SU-DHL-6 (cell line): Measurements from ENCODE around the gene TGM2.

Experiments used
- H2AFZ ChIP-seq: fragments of 200-600 bp; sonication (generic); 2 replicates; pipeline ENCODE4 v1.6.1; 2014; ENCODE audit warnings: low read depth, mild to moderate bottlenecking, moderate library complexity, mixed read lengths, antibody characterized with exemption, low read length; ENCODE audit not compliant: severe bottlenecking
- H3F3A ChIP-seq: fragments of 200-600 bp; shearing (Covaris generic); 2 replicates; pipeline ENCODE4 v1.6.0; 2016; ENCODE audit warnings: antibody characterized with exemption, mild to moderate bottlenecking; ENCODE audit not compliant: insufficient read depth
- H3K27ac ChIP-seq: fragments of 200-600 bp; sonication (generic); 2 replicates; pipeline ENCODE4 v1.5.1; 2016; ENCODE audit warnings: low read depth, mild to moderate bottlenecking, low read length, moderate library complexity, mixed read lengths
- H3K27me3 ChIP-seq: fragments of 200-600 bp; sonication (generic), shearing (Covaris generic); 2 replicates; pipeline ENCODE4 v1.6.0; 2014; ENCODE audit warnings: mild to moderate bottlenecking, low read length
- H3K36me3 ChIP-seq: fragments of 200-600 bp; sonication (generic); 2 replicates; pipeline ENCODE4 v1.6.1; 2014; ENCODE audit warnings: mild to moderate bottlenecking, low read length, mixed read lengths
- H3K4me2 ChIP-seq: fragments of 300-600, 200-600 bp; shearing (Covaris generic), sonication (generic); 2 replicates; pipeline ENCODE4 v1.6.0; 2014; ENCODE audit warnings: low read length, low read depth, mild to moderate bottlenecking; ENCODE audit not compliant: poor library complexity, severe bottlenecking
- H3K4me3 ChIP-seq: fragments of 200-600 bp; sonication (generic); 2 replicates; pipeline ENCODE4 v1.5.1; 2014; ENCODE audit warnings: antibody characterized with exemption, low read length, mild to moderate bottlenecking, mixed read lengths; ENCODE audit not compliant: insufficient read depth, poor library complexity, severe bottlenecking
- H3K79me2 ChIP-seq: fragments of 200-600 bp; sonication (generic); 2 replicates; pipeline ENCODE4 v1.6.1; 2014; ENCODE audit warnings: mild to moderate bottlenecking, low read length, moderate library complexity; ENCODE audit not compliant: insufficient read depth
- H3K9ac ChIP-seq: fragments of 200-600 bp; sonication (generic); 2 replicates; pipeline ENCODE4 v1.7.0; 2014; ENCODE audit warnings: mild to moderate bottlenecking, low read length
- H3K9me2 ChIP-seq: fragments of 200-600 bp; sonication (generic); replicated peaks from 2 replicates; pipeline ENCODE4 v1.6.1; 2014; ENCODE audit warnings: low read length; ENCODE audit not compliant: insufficient read depth
- H3K9me3 ChIP-seq: fragments of 200-600 bp; sonication (generic); 2 replicates; pipeline ENCODE4 v1.6.1; 2014; ENCODE audit warnings: low read length, mixed read lengths; ENCODE audit not compliant: insufficient read depth
- H4K20me1 ChIP-seq: fragments of 200-600 bp; sonication (generic); 2 replicates; pipeline ENCODE4 v1.6.1; 2014; ENCODE audit warnings: low read depth, mild to moderate bottlenecking, antibody characterized with exemption, low read length, moderate library complexity, mixed read lengths
- EZH2phosphoT487 ChIP-seq: fragments of 200-600 bp; sonication (generic), shearing (Covaris generic); conservative IDR thresholded peaks from 2 replicates; pipeline ENCODE4 v1.6.1; 2018; ENCODE audit warnings: mild to moderate bottlenecking, antibody characterized with exemption, low read length, moderate library complexity, mixed read lengths
- TF ChIP-seq, protein P1 (sequence below): fragments of 200-600 bp; sonication (generic); IDR thresholded peaks from one replicate; pipeline ENCODE4 v1.5.1; 2017; ENCODE audit warnings: antibody characterized with exemption, mild to moderate bottlenecking, low read length, moderate library complexity; ENCODE audit not compliant: insufficient read depth, poor library complexity, severe bottlenecking

TGM2 gene

DNA sequence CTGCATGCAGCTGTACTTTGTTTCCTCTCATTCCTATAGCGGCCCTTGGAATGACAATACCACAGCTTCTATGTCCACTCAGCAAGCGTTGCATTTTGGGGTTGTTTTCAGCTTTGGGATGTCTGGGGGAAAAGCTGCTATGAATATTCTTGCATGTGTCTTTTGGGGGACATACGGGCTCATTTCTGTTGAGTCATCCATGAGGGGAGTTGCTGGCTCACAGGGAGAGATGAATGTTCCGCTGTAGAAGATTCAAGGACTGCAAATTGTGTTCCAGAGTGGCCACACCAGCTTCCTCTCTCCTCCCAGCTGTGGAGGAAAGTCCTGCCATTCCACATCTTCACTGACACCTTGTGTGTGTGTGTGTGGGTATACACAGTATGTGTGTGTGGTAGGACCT lies 43.3 kb downstream of the TGM2 start:
- no peak overlapping the region for H2AFZ ChIP-seq
- no peaks in the 10 kb centered on the region; the same call in 1 of the 2 replicates for H3F3A ChIP-seq
- no peak overlapping the region for H3K4me3 ChIP-seq
- H3K27ac ChIP-seq = no peak overlapping the region
- H4K20me1 ChIP-seq = no peaks in the 10 kb centered on the region
- H3K9me2 ChIP-seq = no peaks in the 10 kb centered on the region
- H3K27me3 ChIP-seq = no peaks in the 10 kb centered on the region
- H3K9me3 ChIP-seq = no peaks in the 10 kb centered on the region
- no peak for TF ChIP-seq EZH2phosphoT487
- TF ChIP-seq, protein P1, sequence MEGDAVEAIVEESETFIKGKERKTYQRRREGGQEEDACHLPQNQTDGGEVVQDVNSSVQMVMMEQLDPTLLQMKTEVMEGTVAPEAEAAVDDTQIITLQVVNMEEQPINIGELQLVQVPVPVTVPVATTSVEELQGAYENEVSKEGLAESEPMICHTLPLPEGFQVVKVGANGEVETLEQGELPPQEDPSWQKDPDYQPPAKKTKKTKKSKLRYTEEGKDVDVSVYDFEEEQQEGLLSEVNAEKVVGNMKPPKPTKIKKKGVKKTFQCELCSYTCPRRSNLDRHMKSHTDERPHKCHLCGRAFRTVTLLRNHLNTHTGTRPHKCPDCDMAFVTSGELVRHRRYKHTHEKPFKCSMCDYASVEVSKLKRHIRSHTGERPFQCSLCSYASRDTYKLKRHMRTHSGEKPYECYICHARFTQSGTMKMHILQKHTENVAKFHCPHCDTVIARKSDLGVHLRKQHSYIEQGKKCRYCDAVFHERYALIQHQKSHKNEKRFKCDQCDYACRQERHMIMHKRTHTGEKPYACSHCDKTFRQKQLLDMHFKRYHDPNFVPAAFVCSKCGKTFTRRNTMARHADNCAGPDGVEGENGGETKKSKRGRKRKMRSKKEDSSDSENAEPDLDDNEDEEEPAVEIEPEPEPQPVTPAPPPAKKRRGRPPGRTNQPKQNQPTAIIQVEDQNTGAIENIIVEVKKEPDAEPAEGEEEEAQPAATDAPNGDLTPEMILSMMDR = no peak
- no peaks in the 10 kb centered on the region for H3K79me2 ChIP-seq
- H3K36me3 ChIP-seq = no peaks in the 10 kb centered on the region
- no peak overlapping the region for H3K4me2 ChIP-seq
- no peak overlapping the region for H3K9ac ChIP-seq

- no peaks in the 10 kb centered on the region for H3K27me3 ChIP-seq
- no peaks in the 10 kb centered on the region; the same call in 1 of the 2 replicates for H3F3A ChIP-seq
- H3K9ac ChIP-seq = no peak overlapping the region
- no peaks in the 10 kb centered on the region for H3K79me2 ChIP-seq
- H3K4me2 ChIP-seq = no peak overlapping the region
- H3K9me3 ChIP-seq = no peaks in the 10 kb centered on the region
- no peaks in the 10 kb centered on the region for H3K36me3 ChIP-seq
- TF ChIP-seq EZH2phosphoT487 = no peak
- TF ChIP-seq, protein P1 = no peak
- H2AFZ ChIP-seq = no peak overlapping the region
- no peaks in the 10 kb centered on the region for H3K9me2 ChIP-seq
- no peak overlapping the region for H3K27ac ChIP-seq
- H3K4me3 ChIP-seq = no peak overlapping the region
- no peaks in the 10 kb centered on the region for H4K20me1 ChIP-seq
Observed at GRCh38 chr20:38120625-38120988, 44.5 kb downstream of the TGM2 start.

DNA sequence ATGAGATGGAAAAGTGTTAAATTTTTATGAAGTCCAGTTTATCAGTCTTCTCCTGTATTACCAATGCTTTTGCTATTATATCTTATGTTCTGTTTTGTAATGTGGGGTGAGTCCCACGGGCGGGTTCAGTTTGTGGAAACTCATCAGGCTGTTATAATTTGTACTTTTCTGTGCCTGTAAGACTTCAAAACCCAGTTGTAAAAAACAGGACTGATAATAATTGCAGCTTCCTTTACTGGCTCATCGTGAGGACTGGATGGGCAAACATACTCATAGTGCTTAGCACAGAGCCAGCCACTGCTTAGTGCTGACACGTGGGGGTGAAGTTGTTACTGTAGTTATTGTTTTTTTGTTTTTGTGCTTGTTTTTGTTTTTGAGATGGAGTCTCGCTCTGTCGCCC lies 45.6 kb downstream of the TGM2 start:
- H3F3A ChIP-seq = no peaks in the 10 kb centered on the region; the same call in 1 of the 2 replicates
- H4K20me1 ChIP-seq = no peaks in the 10 kb centered on the region
- no peak overlapping the region for H3K27ac ChIP-seq
- H3K9me3 ChIP-seq = no peaks in the 10 kb centered on the region
- no peak overlapping the region for H3K4me2 ChIP-seq
- no peaks in the 10 kb centered on the region for H3K36me3 ChIP-seq
- TF ChIP-seq, protein P1 = no peak
- no peak for TF ChIP-seq EZH2phosphoT487
- no peak overlapping the region for H2AFZ ChIP-seq
- H3K9me2 ChIP-seq = no peaks in the 10 kb centered on the region
- H3K27me3 ChIP-seq = no peaks in the 10 kb centered on the region
- H3K9ac ChIP-seq = no peak overlapping the region
- H3K79me2 ChIP-seq = no peaks in the 10 kb centered on the region
- no peak overlapping the region for H3K4me3 ChIP-seq

DNA sequence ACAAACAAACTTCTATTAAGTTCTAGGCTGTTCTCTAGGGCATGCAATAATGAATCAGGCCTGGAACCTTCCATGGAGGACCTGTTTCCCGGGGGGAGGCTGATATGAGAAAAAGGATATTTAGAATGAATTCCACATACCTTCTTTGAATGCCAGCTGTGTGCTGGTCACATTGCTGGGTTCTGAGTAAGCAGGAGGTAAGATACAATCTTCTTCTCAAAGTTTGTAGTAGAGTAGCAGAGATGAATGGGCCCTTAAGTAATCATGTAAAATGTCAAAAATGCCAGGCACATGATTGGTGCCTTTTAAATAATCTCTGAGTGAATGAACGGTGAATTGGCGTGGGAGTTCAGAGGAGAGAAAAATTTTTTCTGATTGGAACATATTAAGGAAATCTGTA lies 47.4 kb downstream of the TGM2 start:
- no peak overlapping the region for H3K4me3 ChIP-seq
- H3F3A ChIP-seq = no peaks in the 10 kb centered on the region
- H3K4me2 ChIP-seq = no peak overlapping the region
- H3K9ac ChIP-seq = no peak overlapping the region
- no peak overlapping the region for H2AFZ ChIP-seq
- no peaks in the 10 kb centered on the region for H3K27me3 ChIP-seq
- H4K20me1 ChIP-seq = no peaks in the 10 kb centered on the region
- no peaks in the 10 kb centered on the region for H3K9me3 ChIP-seq
- no peak for TF ChIP-seq EZH2phosphoT487
- TF ChIP-seq, protein P1 = no peak
- no peak overlapping the region for H3K27ac ChIP-seq
- no peaks in the 10 kb centered on the region for H3K9me2 ChIP-seq
- no peaks in the 10 kb centered on the region for H3K36me3 ChIP-seq
- H3K79me2 ChIP-seq = no peaks in the 10 kb centered on the region
